C1 segment of cervical spinal cord (tissue), 14 donors: Measurements from ENCODE around the gene RBP5.

ENCODE experiments used
- DNase-seq, 14 donors: peaks; one replicate each; lab custom pipeline; 2025; lab: John Stamatoyannopoulos, UW

The RBP5 gene

GRCh38 chr12:7146228-7146627 lies 17.5 kb upstream of the RBP5 start:
- DNase-seq, result no peak

DNA sequence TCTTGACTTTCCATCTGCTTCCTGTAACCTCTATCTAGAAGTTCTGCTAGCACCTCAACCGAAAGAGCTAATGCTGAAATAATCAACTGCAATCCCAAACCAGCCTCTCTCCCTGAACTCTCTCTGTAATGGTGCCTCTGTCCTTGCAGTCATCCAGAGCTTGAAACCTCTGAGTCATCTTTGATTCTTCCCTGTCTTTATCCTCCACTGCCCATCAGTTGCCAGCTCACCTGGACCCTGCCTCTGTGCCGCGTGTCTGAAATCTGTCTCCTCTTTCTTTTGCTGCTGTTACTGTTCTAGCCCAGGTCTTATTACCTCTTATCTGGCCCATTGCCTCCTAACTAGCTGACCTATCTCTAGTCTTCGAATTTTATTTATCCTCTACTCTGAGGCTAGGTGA lies 17.0 kb upstream of the RBP5 start:
- DNase-seq, result no peak

DNA sequence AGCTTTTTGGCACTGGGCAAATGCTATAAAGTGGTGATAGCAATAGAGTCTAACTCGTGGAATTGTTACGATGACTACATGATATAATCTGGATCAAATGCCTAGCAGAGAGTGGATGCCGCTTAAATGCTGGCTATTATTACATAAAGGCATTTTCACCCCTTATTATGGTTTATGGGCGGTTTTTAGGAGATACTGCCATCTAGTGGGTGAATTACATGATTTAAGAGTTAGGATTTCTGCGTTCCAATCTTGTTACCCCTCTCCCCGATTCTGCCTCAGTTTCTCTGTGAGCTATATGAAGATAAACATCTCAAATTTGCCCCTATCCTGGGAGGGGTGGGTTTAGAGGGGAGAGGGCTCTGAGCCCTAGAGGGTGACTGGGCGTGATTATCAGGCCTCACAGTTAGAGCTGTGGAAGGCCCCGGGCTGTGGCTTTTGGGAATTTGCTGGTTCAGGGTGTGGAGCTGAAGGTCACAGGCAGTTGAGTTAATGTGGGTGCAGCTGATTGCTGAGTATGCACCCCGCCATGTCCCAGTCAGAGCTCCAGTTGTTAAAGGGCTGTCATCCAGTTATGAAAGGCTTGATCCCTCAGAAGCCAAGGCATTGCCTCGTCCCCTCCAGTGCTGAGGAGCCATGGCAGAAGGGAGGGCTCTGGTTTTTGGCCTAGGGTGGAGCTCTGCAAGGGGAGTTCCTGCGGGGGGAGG lies 15.9 kb upstream of the RBP5 start:
- DNase-seq, result peak in 1 of 14 donors; percentile 48

GRCh38 chr12:7143564-7143963 lies 14.9 kb upstream of the RBP5 start:
- no peak for DNase-seq

DNA sequence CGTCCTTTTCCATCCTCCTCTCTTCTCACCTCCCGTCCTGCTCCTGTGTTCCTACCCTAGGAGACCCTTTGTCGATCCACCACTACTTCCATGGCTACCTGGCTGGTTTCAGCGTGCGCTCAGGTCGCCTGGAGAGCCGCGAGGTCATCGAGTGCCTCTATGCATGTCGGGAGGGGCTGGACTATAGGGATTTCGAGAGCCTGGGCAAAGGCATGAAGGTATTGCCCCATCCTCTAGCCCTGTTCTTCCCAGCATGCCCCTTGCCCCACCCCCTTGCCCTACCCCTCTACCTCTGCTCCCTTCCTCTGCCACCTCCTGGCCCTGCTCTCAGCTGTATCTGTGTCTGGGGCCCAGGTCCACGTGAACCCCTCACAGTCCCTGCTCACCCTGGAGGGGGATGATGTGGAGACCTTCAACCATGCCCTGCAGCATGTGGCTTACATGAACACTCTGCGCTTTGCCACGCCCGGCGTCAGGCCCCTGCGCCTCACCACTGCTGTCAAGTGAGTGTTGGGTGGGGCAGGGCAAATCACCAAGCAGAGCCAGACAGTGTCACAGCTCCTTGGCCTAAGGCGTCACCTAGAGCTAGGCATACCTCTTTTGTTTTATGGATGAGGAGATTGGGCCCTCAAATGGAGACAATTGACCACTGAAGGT lies 14.2 kb upstream of the RBP5 start:
- DNase-seq, result no peak

GRCh38 chr12:7142056-7142644 lies 13.5 kb upstream of the RBP5 start:
- peak in 4 of 14 donors; percentile 2 to 13 (median 7) for DNase-seq

GRCh38 chr12:7141351-7142005 lies 12.8 kb upstream of the RBP5 start:
- no peak for DNase-seq

DNA sequence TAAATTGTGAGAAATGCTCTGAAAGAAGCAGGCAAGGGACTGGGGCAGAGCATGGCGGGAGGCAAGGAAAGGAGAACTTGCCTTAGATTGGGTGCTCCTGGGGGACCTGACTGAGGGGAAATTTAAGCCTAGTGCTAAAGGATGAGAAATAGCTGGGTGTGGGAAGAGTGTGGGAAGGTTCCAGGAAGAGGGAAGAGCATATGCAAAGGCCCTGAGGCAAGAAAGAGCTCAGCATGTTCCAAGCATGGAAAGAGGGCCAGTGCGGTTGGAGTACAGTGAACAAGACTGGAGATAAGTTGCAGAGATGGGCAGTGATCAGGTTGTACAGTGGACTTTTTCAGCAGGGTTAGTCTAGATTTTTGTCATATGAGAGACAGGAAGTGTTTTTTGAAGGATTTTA lies 10.5 kb upstream of the RBP5 start:
- no peak for DNase-seq

DNA sequence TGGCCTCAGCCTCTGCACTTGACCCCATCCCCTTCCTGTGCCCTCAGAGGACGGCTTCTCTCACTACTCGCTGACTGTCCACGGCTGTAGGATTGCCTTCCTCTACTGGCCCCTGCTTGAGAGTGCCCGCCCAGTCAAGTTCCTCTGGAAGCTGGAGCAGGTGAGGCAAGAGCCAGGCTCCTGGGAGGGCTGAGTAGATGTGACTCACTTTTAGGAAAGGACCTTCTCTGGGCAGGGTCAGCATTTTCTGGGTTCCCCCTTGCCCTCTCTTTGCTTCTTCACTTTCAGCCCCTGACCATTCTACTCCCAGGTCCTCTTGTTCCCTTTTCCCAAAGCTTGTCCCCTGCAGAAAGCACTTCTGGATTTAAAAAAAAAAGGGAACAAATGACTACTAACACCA lies 9.2 kb upstream of the RBP5 start:
- DNase-seq, result no peak

- peak in 2 of 14 donors; percentile 11 to 87 for DNase-seq
Measured at GRCh38 chr12:7136676-7137075, 8.0 kb upstream of the RBP5 start.

DNA sequence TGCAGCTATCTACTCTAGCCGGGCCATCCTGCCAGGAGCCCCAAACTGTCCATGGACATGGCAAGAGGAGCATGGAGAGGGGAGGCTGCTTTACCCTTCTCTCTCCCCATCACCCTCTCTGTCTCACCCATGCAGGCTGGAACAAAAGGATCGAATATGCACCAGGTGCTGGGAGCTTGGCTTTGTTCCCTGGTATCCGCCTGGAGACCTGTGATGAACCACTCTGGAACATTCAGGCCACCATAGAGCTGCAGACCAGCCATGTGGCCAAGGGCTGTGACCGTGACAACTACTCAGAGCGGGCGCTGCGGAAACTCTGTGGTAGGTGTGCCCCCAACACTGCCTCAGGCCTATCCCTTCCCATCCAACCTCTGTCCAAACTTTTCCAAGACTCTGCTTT lies 7.4 kb upstream of the RBP5 start:
- peak in 1 of 14 donors; percentile 56 for DNase-seq

- peak in 1 of 14 donors; percentile 42 for DNase-seq
Measured at GRCh38 chr12:7134396-7135166, 5.9 kb upstream of the RBP5 start.

DNA sequence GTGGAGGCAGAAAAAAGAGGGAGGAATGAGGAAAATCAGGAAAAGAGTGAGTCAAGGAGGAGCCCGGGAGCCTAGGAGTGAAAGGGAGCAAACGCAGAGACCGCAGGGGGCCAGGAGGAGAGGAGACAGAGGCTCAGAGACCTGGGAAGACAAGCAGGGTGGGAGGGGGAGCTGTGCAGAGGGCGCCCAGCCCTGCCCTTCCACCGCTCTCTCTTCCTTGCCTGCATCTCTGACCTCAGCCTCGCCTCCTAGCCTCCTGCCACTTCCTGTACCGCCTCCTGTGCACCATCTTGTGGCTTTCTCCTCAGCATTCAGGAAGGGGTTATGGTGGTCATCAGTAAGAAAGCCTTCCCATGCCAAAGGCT lies 2.8 kb upstream of the RBP5 start:
- DNase-seq, result peak in 1 of 14 donors; percentile 44

GRCh38 chr12:7130701-7131501 lies 2.2 kb upstream of the RBP5 start:
- peak in 8 of 14 donors; percentile 7 to 78 (median 21) for DNase-seq

DNA sequence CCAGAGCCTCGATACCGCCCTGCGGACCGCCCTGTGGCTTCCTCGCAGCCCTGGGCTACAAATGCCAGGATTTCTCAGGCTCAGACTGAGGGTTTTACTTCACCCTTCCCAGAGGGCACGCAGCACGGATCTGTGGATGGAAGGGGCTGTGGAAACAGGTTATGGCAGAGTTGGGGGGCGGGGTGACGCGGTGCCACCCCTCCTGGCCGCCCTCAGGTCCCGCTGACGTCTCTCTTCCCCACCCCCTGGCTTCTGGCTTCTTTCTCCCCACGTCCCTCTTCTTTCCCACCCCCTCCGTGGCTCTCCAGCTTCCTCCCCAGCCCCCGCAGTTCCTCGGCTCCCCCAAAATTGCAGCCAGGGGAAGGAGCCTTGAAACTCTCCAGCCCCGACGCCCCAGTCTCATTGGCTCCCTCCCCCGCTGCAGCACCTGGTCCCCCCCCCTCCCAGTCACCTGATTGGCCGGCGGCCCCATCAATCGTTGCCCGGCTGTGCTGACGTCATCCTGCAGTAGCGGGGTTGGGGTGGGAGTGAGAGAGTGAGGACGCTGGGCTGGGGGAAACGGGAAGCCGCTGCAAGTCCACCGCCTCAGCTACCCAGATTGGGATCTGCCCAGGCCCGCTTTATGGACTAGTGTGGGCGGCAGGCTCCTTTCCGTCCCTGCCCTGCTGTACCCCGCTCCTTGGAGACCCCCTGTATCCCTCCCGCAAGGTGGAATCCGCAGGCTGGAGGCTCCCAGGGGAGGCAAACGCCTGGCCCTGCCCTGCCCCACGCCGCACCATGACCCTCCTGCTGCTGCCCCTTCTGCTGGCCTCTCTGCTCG lies 1.4 kb upstream of the RBP5 start, which contains the start of gene CLSTN3:
Gene CLSTN3, plus strand, starts transcription at position 500 of the 820 bp plus-strand sequence. Its CDS starts 278 bp downstream, at position 778.
- peak in 13 of 14 donors; percentile 38 to 92 (median 61) for DNase-seq

GRCh38 chr12:7129287-7129871 lies 690 bp upstream of the RBP5 start:
- DNase-seq, result no peak

- no peak for DNase-seq
Measured at GRCh38 chr12:7127916-7128626, 618 bp downstream of the RBP5 start.

DNA sequence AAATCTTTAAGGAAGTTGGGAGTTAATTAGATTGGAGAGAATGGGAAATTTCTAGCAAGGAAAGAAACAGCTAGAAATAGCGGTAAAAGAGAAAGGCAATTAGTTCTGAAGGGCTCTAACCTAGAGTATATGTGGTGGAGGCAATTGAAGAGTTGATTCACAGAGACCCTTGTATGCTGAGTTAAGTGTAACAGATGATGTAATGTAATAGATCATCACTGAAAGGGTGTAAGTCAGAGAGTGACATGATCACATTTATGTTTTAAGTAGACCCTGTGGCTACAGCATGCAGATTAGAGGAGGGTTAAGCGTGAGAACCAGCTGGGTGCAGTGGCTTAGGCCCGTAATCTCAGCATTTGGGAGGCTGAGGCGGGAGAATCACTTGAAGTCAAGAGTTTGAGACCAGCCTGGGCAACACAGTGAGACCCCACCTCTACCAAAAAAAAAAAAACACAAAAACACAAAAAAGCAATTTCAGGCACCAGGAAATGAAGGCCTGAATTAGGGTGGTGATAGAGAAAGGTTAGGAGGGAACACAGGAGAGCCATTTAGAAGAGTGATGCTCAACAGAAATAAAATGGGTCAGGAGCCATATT lies 3.0 kb downstream of the RBP5 start:
- no peak for DNase-seq
